SKM-1 (cell line): ENCODE data around the gene PSMG2.
A peak's percentile ranks its signal among the peaks of the same experiment; 100 is the strongest.

Source experiments
- DNase-seq: peaks from one replicate; lab custom pipeline; 2025; ENCODE audit not compliant: unreplicated experiment; lab: John Stamatoyannopoulos, UW

Gene PSMG2, protein sequence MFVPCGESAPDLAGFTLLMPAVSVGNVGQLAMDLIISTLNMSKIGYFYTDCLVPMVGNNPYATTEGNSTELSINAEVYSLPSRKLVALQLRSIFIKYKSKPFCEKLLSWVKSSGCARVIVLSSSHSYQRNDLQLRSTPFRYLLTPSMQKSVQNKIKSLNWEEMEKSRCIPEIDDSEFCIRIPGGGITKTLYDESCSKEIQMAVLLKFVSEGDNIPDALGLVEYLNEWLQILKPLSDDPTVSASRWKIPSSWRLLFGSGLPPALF

DNA sequence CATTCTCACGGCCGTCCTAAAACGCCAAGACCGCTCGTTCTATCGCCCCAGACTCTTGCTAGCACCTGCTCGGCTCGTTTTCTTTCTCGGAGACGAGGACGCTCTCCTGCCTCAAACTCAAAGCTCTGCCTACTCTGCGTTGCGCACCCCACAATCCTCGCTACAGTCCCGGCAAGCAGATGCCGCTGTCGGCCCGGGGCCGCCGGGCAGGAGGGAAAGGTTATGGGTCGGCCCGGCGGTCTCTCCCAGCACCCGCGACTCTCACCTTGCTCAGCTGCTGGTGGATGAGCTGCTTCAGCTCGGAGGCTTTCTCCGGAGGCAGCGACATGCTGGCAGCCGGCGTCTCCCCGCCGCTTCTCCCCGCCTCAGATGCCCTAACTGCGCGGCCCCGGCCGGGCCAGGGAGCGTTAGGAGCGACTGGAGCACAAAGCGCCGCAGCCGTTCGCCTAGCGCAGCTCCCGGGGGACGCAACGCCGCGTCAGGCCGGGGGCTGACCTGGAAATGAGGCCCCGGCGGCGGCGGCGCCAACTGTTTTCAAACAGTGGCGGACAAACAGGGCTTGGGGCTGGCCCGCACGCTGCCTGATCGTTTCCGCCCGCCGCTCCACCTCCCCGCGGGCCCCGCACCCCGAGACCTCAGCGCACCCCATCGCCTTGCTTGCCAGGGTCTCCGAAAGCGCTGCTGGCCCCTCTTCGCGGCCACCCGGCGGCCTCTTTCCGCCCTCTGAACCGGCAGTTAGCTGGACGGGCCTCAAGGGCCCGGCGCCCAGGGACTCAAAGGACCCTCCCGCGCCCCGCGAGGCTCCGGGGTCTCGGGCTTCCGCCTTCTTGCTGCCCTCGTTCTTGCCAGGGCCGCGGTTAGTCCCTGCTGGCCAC lies at the start of gene PSMG2, which contains the start of gene CEP76:
PSMG2 (plus strand) TSS at position 822 of the 875 bp plus-strand sequence. CDS start 66 bp downstream, outside the sequence.
CEP76 (minus strand) TSS at position 503 of the 875 bp plus-strand sequence; CDS start at position 328, 175 bp downstream.
- DNase-seq = peak; percentile 70

DNA sequence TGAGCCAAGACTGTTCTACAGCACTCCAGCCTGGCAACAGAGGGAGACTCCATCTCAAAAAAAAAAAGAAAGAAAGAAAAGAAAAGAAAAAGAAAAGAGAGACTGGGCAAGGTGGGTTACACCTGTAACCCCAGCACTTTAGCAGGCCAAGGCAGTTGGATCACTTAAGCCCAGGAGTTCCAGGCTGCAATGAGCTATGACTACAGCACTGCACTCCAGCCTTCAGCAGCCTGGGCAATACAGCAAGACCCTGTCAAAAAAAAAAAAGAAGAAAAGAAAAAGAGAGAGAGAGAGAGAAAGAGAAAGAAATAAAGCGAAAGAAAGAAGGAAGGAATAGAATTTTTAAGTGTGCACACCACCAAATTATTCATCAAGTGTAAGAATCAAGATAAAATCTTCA lies 47.9 kb upstream of the PSMG2 start:
- DNase-seq = no peak

GRCh38 chr18:12656605-12656937 lies 46.3 kb upstream of the PSMG2 start:
- DNase-seq = no peak

DNA sequence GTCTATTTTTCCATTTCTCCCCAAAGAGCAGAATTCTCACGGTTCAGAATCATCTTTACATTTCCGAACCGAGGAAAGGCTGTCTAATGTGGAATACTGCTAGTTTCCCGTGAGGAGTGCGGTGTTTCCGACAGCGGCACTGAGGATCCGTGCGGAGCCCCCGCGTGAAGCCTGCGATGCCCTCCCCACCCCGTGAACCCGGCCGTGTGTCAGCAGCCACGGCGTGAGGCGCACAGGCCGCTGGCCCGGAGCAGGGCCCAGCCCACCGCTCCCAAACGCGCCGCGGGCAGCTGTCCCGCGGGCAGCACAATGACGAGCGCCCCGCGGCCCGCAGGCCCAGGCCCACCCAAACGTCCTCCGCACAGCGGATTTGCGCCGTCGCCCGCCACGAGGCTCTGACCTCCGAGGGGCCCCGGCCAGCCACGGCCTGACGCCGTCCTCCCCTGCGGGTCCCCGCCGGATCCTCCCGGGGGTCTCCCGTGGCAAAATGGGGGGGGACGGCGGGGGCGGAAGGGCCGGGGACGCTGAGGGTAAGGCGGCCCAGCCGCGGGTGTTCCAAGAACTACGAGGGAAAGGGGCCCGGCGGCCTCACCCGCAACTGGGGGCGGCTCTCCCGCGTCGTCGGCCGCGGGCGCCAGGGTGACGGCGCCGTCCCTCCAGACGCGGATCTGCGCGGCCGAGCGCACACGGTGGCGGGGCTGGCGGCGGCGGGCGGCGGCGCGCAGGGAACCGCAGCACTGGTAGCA lies 45.7 kb upstream of the PSMG2 start:
- no peak for DNase-seq

DNA sequence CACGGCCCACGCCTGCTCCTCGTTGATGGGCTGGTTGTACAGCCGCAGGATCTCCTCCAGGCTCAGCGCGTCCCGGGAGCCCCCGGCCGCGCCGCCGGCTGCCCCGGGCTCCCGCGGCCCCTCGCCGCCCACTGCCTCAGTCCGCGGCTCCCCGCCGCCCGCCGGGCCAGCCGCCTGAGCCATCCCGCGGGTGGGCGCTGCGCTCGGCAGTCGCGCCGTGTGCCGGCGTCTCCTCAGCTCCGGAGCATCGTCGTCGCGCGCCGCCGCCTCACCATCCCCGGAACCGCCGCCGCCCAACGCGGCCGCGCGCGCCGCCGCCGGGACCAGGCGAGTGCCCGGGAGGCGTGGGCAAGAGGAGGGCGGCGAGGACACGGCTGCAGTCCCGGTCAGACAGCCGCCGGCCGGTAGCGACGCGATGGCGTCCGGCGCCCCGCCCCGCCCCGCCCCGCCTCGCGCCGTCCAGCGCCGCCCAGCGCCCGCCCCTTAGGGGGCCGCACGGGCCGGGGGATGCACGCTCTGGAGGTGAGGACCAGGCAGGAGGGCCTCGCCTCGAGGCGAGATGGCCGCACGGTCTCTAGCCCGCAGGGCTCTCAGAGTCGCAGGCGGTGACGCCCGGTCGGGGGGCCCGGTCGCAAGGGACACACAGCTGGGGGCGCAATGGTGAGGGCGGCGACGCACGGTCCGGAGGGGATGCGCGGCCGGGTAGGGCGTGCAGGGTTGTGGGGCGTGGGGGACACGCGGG lies 45.0 kb upstream of the PSMG2 start, which contains the start of gene SPIRE1:
SPIRE1 (minus strand) TSS at position 424 of the 742 bp plus-strand sequence; CDS start at position 183, 241 bp downstream.
- DNase-seq = no peak

GRCh38 chr18:12658426-12659138 lies 44.3 kb upstream of the PSMG2 start:
- DNase-seq = no peak

DNA sequence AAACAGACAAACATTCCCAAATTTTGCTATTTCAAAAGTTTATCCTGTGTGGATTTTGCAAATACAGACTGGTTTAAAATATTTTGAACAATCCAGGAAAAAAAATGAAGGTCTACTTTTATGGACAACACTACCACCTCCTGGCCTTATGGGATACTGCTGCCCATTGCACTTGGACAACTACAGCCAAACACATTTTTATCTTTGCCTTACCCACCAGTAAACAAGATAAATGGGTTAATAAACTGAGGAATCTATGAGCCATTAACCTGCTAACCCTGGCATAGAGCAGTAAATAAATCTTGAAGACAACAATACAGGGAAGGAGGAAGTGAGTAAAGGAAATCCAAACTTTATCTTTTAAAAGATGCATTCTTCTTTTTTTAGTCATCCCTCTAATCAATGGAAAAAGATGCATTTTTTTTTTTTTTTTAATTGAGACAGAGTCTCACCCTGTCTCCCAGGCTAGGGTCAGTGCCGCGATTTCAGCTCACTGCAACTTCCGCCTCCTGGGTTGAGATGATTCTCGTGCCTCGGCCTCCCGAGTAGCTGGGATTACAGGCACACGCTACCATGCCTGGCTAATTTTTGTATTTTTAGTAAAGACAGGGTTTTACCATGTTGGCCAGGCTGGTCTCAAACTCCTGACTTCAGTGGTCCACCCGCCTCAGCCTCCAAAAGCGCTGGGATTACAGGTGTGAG lies 42.8 kb upstream of the PSMG2 start:
- peak; percentile 21 for DNase-seq

- no peak for DNase-seq
Observed at GRCh38 chr18:12668041-12668440, 34.8 kb upstream of the PSMG2 start.

DNA sequence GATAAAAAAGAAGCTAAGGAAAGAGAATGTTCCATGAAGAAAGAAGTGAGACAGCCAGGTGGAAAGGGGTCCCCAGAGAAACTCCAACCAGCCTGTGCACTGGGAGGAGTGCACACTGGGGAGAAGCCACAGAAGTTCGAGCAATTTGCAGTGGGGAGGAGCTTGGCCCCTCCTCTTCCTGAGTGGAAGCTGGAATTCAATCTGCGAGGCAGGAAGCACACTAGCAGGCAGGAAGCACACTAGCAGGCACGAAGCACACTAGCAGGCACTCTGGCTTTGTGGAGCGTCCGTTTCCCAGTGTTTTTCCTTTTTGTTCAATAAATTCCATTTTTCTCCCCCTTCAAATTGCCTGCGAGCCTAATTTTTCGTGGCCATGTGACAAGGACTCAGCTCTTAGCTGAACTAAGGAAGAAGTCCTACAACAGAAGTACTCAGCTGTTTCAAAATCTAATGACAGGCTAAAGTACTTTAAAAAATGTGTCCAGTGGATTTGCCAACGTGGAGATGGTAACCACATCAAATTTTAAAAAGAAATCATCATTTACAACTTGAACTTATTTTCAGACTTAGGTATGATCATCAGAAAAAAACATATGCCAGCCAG lies 23.6 kb upstream of the PSMG2 start:
- DNase-seq = no peak

DNA sequence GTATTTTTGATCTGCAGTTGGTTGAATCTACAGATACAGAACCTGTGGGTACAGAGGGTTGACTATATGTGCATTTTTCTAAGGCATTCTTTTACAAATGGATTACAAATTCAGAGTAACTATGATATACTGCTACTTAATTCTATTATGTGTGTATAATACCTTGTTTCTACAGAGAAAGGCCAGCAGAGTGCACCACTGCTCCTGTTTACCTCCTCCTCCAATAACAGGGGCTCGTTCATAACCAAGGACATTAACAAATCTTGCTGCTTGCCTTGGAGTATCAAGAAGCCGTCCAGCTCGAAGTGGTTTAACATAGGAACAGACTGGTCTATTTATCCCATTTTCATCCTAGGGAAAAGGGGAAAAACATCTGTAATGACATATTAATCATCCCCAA lies 16.7 kb upstream of the PSMG2 start:
- no peak for DNase-seq

DNA sequence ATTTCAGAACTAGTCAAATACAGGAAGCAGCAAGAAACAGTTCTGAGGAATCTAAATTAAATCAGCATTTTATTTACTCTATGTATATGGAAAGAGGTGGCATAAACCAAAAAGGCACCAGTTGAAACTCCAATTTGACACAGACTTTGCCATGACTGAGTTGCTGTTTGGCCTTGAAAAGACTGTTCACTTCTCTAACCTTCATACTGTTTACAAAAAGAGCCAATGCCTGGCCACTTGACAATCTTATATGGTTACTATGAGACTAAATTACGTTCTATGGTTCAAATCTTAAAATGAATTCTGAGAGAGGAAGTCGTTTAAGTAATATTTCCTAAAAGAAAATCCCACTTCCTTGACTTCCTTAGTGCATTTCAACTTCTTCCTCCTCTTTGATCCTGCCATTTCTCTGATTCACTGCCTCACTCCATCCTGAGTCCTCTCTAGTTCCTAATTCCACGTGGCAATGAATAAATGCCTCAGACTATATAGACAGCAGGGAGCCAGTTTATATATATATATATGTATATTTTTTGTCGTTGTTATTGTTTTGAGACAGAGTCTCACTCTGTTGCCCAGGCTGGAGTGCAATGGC lies 13.5 kb upstream of the PSMG2 start:
- no peak for DNase-seq

DNA sequence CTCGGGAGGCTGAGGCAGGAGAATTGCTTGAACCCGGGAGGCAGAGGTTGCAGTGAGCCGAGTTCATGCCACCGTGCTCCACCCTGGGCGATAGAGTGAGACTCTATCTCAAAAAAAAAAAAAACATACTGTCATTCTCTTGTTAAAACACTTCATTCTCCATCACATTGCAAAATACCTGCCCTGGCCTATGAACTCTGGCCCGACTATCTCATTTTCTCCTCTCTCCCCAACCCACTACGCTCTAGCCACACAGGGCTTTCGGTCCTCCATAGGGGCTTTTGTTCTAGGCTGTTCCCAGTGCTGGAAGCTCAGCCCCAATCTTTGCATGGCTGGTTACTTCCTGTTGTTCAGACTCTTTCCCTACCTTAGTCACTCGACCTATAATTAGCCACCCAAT lies 10.6 kb upstream of the PSMG2 start:
- no peak for DNase-seq

GRCh38 chr18:12694032-12694431 lies 8.8 kb upstream of the PSMG2 start:
- DNase-seq = no peak

- no peak for DNase-seq
Observed at GRCh38 chr18:12699747-12700146, 3.1 kb upstream of the PSMG2 start.

GRCh38 chr18:12701161-12701560 lies 1.7 kb upstream of the PSMG2 start:
- DNase-seq = no peak

DNA sequence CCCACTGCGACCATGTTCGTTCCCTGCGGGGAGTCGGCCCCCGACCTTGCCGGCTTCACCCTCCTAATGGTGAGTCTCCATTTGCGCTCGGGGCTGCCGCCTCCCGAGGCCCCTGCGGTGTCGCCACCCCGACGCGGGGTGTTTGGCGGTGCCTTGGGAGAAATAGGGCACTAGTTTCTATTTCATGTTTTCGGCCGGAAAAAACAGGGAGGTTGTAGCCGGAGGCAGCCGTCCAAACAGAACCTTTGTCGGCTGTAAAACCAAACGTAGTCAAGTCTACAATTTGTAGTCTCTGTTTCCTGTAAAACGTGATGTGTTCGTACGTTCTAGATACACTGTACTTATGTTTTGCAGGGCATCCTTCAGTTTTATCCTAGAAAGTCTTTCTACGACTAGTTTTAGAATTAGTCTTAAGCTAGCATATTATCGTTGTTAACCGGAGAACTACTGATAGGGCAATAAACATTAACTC lies 290 bp downstream of the PSMG2 start:
- DNase-seq = no peak

- no peak for DNase-seq
Observed at GRCh38 chr18:12703664-12704063, 822 bp downstream of the PSMG2 start.

DNA sequence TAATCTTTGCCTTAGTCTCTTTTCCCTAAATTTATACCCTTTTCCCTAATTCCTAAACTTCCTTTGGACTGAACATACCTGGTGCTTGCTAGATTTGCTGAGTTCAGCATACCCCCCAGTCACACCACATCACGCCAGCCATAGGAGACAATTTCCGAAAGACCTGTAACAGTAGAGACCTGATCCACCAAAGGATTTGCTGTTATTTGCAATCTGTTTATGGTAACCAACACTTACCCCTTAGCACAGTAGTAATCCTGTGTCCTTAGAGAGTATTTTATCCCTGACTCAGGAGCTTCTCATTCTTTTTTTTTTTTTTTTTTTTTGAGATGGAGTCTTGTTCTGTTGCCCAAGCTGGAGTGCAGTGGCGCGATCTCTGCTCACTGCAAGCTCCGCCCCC lies 8.6 kb downstream of the PSMG2 start:
- DNase-seq = no peak
